Large intestine (tissue), 3 donors: ENCODE measurements around the gene KLHL36. TPM values are rescaled to one million over a fixed set of nuclear protein-coding genes. Genes with fewer than 3 reads are reported as not detected.
"Not testable (repeated sequence)": the region's sequence is repeated elsewhere in the genome, so short reads cannot be mapped to it uniquely, and the experiment has no call there.

Source experiments
- DNase-seq, 2 donors: peaks; one replicate each; pipeline versions ENCODE4 v3.0.0 to v3.0.0-alpha.2; 2013
- H3K27ac ChIP-seq: one replicate; pipeline ENCODE4 v1.5.1; 2013; ENCODE audit warnings: low read length
- H3K27me3 ChIP-seq: 2 replicates; pipeline ENCODE4 v1.6.1; 2013; ENCODE audit warnings: low read length; ENCODE audit not compliant: control insufficient read depth, insufficient read depth
- H3K36me3 ChIP-seq: 2 replicates; pipeline ENCODE4 v1.6.1; 2013; ENCODE audit warnings: low read length; ENCODE audit not compliant: control insufficient read depth, insufficient read depth
- H3K4me1 ChIP-seq: one replicate; pipeline ENCODE4 v1.6.1; 2013; ENCODE audit warnings: low read length; ENCODE audit not compliant: control insufficient read depth, insufficient read depth
- H3K4me3 ChIP-seq: one replicate; pipeline ENCODE4 v1.5.1; 2013; ENCODE audit warnings: low read length
- H3K9me3 ChIP-seq: one replicate; pipeline ENCODE4 v1.6.1; 2013; ENCODE audit warnings: mild to moderate bottlenecking, low read depth, low read length, moderate library complexity; ENCODE audit not compliant: control insufficient read depth
- WGBS: methylation state at CpG from one replicate; pipeline ENCODE4 v1.1.5; 2013; ENCODE audit warnings: low lambda C conversion rate; ENCODE audit not compliant: insufficient coverage; 5-methylcytosine and 5-hydroxymethylcytosine counted together
- polyA plus RNA-seq: library from polyadenylated mRNA; unstranded; fragments of 120-200 nt; gene quantifications from one replicate; pipeline ENCODE4 v1.2.1, GENCODE V29; 2013

Gene KLHL36
- polyA plus RNA-seq, 1 donor: 32.8 TPM

GRCh38 chr16:84683691-84684591 lies 35.6 kb downstream of the KLHL36 start:
- H3K4me1 ChIP-seq: no peaks in the 10 kb centered on the region
- no peak overlapping the region for H3K27ac ChIP-seq
- peaks cover 10% of the 10 kb centered on the region for H3K27me3 ChIP-seq
- H3K9me3 ChIP-seq: no peaks in the 10 kb centered on the region
- H3K4me3 ChIP-seq: no peak overlapping the region
- 71% methylated on average over 4 of the region's 15 CpGs for WGBS
- no peak for DNase-seq
- no peaks in the 10 kb centered on the region for H3K36me3 ChIP-seq

DNA sequence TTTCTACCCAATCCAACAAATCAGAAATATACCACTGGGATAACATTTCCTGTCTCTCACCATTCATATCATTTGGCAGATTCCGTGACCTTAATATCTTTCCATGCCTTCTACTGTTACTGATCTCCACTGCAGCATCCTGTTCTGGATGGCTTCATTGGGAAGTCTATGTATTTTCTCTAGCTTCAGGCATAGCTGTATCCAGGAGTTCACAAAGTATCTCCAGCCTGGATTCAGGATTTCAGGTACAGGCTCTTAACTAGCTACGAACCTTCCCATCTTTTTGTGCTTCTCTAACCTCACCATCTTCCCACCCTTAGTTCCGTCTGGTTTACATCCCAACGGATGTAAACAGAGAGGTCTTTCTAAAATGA lies 36.3 kb downstream of the KLHL36 start:
- no peaks in the 10 kb centered on the region for H3K36me3 ChIP-seq
- H3K9me3 ChIP-seq: no peaks in the 10 kb centered on the region
- DNase-seq: no peak
- no peaks in the 10 kb centered on the region for H3K4me1 ChIP-seq
- H3K27me3 ChIP-seq: peaks cover 10% of the 10 kb centered on the region
- 100% methylated on average over 1 of the region's 4 CpGs for WGBS
- H3K27ac ChIP-seq: no peak overlapping the region
- H3K4me3 ChIP-seq: no peak overlapping the region

DNA sequence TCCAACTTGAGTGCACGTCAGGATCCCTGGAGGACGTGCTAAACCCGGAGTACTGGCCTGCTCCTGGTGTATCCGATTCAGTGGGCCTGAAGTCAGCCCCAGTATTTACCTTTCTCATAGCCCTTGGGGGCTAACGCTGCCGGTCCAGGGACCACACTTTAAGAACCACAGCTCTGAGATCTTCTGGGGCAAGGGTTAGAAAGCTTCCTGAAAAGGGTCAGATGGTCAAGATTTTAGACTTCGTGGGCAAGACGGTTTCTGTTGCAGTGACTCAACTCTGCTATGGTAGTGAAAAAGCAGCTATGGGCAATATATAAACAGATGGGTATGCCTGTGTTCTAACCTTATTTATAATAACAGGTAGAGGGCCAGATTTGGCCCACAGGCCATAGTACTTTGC lies 36.9 kb downstream of the KLHL36 start:
- no peak overlapping the region for H3K27ac ChIP-seq
- H3K36me3 ChIP-seq: no peaks in the 10 kb centered on the region
- no peaks in the 10 kb centered on the region for H3K9me3 ChIP-seq
- 60% methylated on average over 2 of the region's 8 CpGs for WGBS
- H3K4me3 ChIP-seq: no peak overlapping the region
- peaks cover 10% of the 10 kb centered on the region for H3K27me3 ChIP-seq
- DNase-seq: no peak
- no peaks in the 10 kb centered on the region for H3K4me1 ChIP-seq

GRCh38 chr16:84686707-84687298 lies 38.5 kb downstream of the KLHL36 start:
- Histone ChIP-seq H3K36me3 (no peaks in the 10 kb centered on the region), H3K27me3 (peaks cover 8% of the 10 kb centered on the region), H3K4me1 (no peaks in the 10 kb centered on the region), H3K9me3 (no peaks in the 10 kb centered on the region), H3K4me3 (no peak overlapping the region), H3K27ac (no peak overlapping the region)
- DNase-seq: no peak
- no CpG with 5 or more reads among the region's 6 CpGs for WGBS

DNA sequence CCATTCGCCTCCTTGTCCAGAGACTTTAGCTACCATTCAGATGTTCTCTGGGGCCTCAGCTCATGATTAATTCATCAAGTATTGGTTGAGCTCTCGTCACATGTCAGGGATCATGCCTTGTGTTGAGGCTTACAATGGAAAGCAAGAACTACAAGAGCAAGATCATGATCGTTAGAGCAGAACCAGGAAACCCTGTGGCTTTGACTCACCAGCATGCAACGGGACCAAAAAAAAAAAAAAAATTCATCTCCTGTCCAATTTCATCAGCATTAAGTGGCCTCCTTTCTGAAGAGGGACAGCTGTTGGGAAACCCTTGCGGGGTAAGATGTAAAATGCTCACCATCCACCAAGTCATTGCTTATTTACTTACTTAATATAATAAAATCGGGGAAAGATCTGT lies 39.4 kb downstream of the KLHL36 start:
- DNase-seq: no peak

DNA sequence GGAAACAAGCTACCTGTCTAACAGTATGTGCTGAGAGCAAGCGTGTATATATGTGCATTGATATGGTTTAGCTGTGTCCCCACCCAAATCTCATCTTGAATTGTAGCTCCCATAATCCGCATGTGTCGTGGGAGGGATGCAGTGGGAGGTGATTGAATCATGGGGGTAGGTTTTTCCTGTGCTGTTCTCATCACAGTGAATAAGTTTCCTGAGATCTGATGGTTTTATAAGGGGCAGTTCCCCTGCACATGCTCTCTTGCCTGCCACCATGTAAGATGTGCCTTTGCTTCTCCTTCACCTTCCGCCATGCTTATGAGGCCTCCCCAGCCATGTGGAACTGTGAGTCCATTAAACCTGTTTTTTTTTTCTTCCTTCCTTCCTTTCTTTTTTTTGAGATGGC lies 39.9 kb downstream of the KLHL36 start:
- H3K36me3 ChIP-seq, H3K27me3 ChIP-seq, H3K9me3 ChIP-seq, DNase-seq, H3K4me1 ChIP-seq, H3K27ac ChIP-seq, H3K4me3 ChIP-seq: not testable (repeated sequence)
- WGBS: 88% methylated on average over 1 of the region's 4 CpGs

More for the DNA sequence above, 39.4 kb downstream of the KLHL36 start:
- 93% methylated on average over 2 of the region's 6 CpGs for WGBS
- Histone ChIP-seq H3K4me3 (no peak overlapping the region), H3K4me1 (no peaks in the 10 kb centered on the region), H3K27me3 (peaks cover 5% of the 10 kb centered on the region), H3K27ac (no peak overlapping the region), H3K36me3 (no peaks in the 10 kb centered on the region), H3K9me3 (no peaks in the 10 kb centered on the region)

DNA sequence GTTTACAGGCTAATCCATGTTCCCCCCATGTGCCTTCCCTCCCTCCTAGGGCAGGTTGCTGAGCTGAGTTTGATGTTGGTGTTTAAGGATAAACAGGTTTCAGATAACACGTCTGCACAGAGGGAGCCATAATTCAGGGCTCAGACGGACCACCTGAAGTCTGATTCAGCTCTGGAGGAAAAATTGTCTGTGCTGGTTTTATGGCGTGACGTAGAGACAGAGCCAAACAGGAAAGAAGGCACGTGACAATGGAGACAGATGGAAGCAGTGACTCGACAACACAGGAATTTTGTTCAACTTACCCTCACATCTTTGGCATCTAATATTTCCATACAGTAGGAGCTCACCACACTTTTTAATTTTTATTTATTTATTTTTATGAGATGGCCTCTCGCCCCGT lies 40.8 kb downstream of the KLHL36 start:
- Histone ChIP-seq H3K36me3 (no peaks in the 10 kb centered on the region), H3K4me3 (no peak overlapping the region), H3K9me3 (no peaks in the 10 kb centered on the region), H3K27ac (no peak overlapping the region), H3K27me3 (peaks cover 4% of the 10 kb centered on the region), H3K4me1 (no peaks in the 10 kb centered on the region)
- peak in 1 of 2 donors; percentile 37 for DNase-seq
- 40% methylated on average over 1 of the region's 8 CpGs for WGBS

- Histone ChIP-seq H3K36me3 (no peaks in the 10 kb centered on the region), H3K9me3 (no peaks in the 10 kb centered on the region), H3K27ac (no peak overlapping the region), H3K4me3 (no peak overlapping the region), H3K4me1 (no peaks in the 10 kb centered on the region), H3K27me3 (no peaks in the 10 kb centered on the region)
- WGBS: no CpG with 5 or more reads among the region's 6 CpGs
- no peak for DNase-seq
These were observed 41.9 kb downstream of the KLHL36 start for GRCh38 chr16:84690088-84690819.

DNA sequence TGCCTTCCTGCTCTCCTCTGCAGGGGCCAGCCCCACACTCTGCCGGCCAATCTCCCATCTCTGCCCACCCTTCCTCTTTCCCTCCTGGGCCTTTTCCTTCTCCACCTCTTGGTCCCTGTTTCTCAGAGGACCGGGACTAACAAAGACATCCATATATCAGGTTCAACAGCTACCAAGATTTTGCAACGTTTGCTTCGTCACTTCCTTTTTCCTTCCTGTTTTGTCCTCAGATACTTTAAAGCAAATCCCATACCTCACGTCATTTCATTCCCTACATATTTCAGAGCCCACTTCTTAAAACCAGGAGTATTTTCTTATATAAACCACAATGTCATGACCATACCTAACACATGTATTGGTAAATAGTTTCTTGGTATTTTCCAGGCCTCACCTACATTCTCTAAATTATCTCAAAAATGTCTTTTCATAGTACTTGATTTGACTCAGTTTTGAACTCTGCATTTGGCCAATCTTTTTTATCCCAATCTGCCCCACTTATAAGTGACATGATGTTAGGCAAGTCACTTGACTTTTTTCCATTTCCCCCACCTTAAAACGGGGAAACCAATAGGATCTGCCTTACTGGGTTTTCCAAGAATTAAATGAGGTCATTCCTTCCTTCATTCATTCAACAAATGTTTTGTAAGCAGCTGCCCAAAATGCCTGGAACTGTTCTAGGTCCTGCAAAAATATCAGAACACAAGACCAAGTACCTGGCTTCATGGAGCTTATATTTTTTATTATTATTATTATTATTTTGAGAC lies 44.3 kb downstream of the KLHL36 start:
- no peak overlapping the region for H3K4me3 ChIP-seq
- H3K4me1 ChIP-seq: no peaks in the 10 kb centered on the region
- H3K27ac ChIP-seq: no peak overlapping the region
- no peaks in the 10 kb centered on the region for H3K27me3 ChIP-seq
- H3K9me3 ChIP-seq: no peaks in the 10 kb centered on the region
- no peaks in the 10 kb centered on the region for H3K36me3 ChIP-seq
- DNase-seq: no peak
- 86% methylated on average over 5 of the region's 6 CpGs for WGBS

DNA sequence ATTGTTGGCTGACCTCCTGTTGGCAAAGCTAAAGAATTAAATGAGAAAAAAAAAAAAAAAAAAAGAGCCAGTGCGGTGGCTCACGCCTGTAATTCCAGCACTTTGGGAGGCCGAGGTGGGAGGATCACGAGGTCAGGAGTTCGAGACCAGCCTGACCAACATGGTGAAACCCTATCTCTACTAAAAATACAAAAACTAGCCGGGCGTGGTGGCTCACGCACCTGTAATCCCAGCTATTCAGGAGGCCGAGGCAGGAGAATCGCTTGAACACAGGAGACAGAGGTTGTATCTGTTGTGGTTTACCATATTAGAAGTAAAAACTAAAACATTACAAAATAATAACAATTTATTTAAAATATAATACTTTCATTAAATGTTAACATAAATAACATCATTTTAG lies 45.6 kb downstream of the KLHL36 start:
- no CpG with 5 or more reads among the region's 10 CpGs for WGBS
- H3K9me3 ChIP-seq: not testable (repeated sequence)

More for the DNA sequence above, 45.6 kb downstream of the KLHL36 start:
- not testable (repeated sequence) for H3K4me3 ChIP-seq, H3K27ac ChIP-seq, H3K36me3 ChIP-seq, DNase-seq, H3K4me1 ChIP-seq, H3K27me3 ChIP-seq
